HepG2 (cell line): ENCODE measurements around the gene TRDMT1. TPM values are rescaled to one million over a fixed set of nuclear protein-coding genes. Genes with fewer than 3 reads are reported as not detected.

ENCODE experiments used
- ATAC-seq: fragments of 200-7000 bp; cut with Tn5 transposase; 3 replicates; pipeline ENCODE4 v1.9.1; 2020; ENCODE audit warnings: mild to moderate bottlenecking, moderate library complexity
- BruUV-seq: library from RNA; stranded (reverse); fragments of 400-500 nt; replicated peaks from 2 replicates; lab custom pipeline; 2021; lab: Mats Ljungman, UMichigan
- CTCF ChIA-PET: fragments of 300-600 bp; formaldehyde crosslinking; extraction: SDS; loops from one replicate; lab custom pipeline; 2021; ENCODE audit warnings: low total read pairs, inconsistent platforms, low intra/inter-chr PET ratio; lab: Yijun Ruan, JAX
- POLR2A ChIA-PET: fragments of 350-600 bp; sonication (Branson Sonifier 250); formaldehyde crosslinking; loops from one replicate; lab custom pipeline; 2020; ENCODE audit warnings: antibody characterized with exemption, inconsistent platforms; lab: Yijun Ruan, JAX
- DNase-seq: peaks from one replicate; pipeline ENCODE4 v3.0.0-alpha.2; 2015; ENCODE audit warnings: low spot score
- FAIRE-seq: peaks from 3 replicates; lab custom pipeline; 2011; peaks lifted over from hg19 to GRCh38; lab: Jason Lieb, UNC
- H2AFZ ChIP-seq: one replicate; pipeline ENCODE4 v1.6.1; 2011; ENCODE audit warnings: low read length, inconsistent platforms
- H3K27ac ChIP-seq: fragments of 300-600 bp; 3 replicates; pipeline ENCODE4 v1.8.0; 2011; ENCODE audit warnings: mixed run types, mild to moderate bottlenecking, mixed read lengths, low read length, inconsistent platforms; ENCODE audit not compliant: insufficient read depth; ENCODE audit errors: extremely low read length
- H3K27me3 ChIP-seq, 2 experiments: fragments of 200-600 bp in 1 of 2; 2 replicates in 1 of 2; 3 replicates in 1 of 2; pipeline versions ENCODE4 v1.6.0 to v1.8.0; 2011; ENCODE audit warnings: low read length in 2 of 2, mild to moderate bottlenecking in 2 of 2, moderate library complexity in 2 of 2, inconsistent platforms in 1 of 2; ENCODE audit not compliant: insufficient read depth in 2 of 2, control insufficient read depth in 1 of 2
- H3K36me3 ChIP-seq, 2 experiments: fragments of 200-600 bp in 1 of 2; replicated peaks in 1 of 2; 2 replicates in 1 of 2; 3 replicates in 1 of 2; pipeline versions ENCODE4 v1.5.1 to v1.8.0; 2011; ENCODE audit warnings: low read length in 2 of 2, inconsistent platforms in 1 of 2; ENCODE audit not compliant: insufficient read depth in 2 of 2, control insufficient read depth in 1 of 2
- H3K4me1 ChIP-seq: 2 replicates; pipeline ENCODE4 v1.5.1; 2012; ENCODE audit warnings: low read length, inconsistent platforms; ENCODE audit not compliant: insufficient read depth
- H3K4me2 ChIP-seq: 2 replicates; pipeline ENCODE4 v1.6.0; 2011; ENCODE audit warnings: low read depth, low read length, inconsistent platforms
- H3K4me3 ChIP-seq, 3 experiments: fragments of 200-600 bp in 1 of 3; sonication (generic), shearing (Covaris generic) in 1 of 3; replicated peaks in 1 of 3; 2 replicates each; pipeline ENCODE4 v1.5.1; 2011 to 2016; ENCODE audit warnings: low read length in 3 of 3, inconsistent platforms in 2 of 3, low read depth in 2 of 3, mild to moderate bottlenecking in 2 of 3, control low read depth in 1 of 3, mixed read lengths in 1 of 3; ENCODE audit not compliant: insufficient read depth in 1 of 3
- H3K79me2 ChIP-seq: one replicate; pipeline ENCODE4 v1.6.1; 2011; ENCODE audit warnings: low read length, inconsistent platforms; ENCODE audit not compliant: insufficient read depth
- H3K9ac ChIP-seq: 2 replicates; pipeline ENCODE4 v1.6.0; 2011; ENCODE audit warnings: mild to moderate bottlenecking, low read depth, low read length, inconsistent platforms; ENCODE audit not compliant: insufficient read depth
- H3K9me3 ChIP-seq: 2 replicates; pipeline ENCODE4 v1.5.1; 2012; ENCODE audit warnings: mild to moderate bottlenecking, low read length
- H4K20me1 ChIP-seq: 2 replicates; pipeline ENCODE4 v1.6.0; 2011; ENCODE audit warnings: inconsistent platforms, mild to moderate bottlenecking, low read length, moderate library complexity; ENCODE audit not compliant: insufficient read depth
- AKNA ChIP-seq: sonication (generic); formaldehyde crosslinking; IDR thresholded peaks from 2 replicates; pipeline ENCODE4 v1.4.0; 2020; ENCODE audit warnings: missing genetic modification reagents, borderline replicate concordance
- MAFK ChIP-seq, 2 experiments: IDR thresholded peaks in 1 of 2; conservative IDR thresholded peaks in 1 of 2; 2 replicates each; pipeline ENCODE4 v1.6.1; 2011; ENCODE audit warnings: improper control_type of control experiment in 2 of 2, low read length in 2 of 2
- PITX1 ChIP-seq: sonication (generic); formaldehyde crosslinking; IDR thresholded peaks from 2 replicates; pipeline ENCODE4 v1.5.1; 2020; ENCODE audit warnings: mild to moderate bottlenecking, missing genetic modification reagents
- ZBTB33 ChIP-seq: sonication (generic); formaldehyde crosslinking; IDR thresholded peaks from 2 replicates; pipeline ENCODE4 v1.4.0; 2020; ENCODE audit warnings: missing genetic modification reagents
- ZNF136 ChIP-seq: sonication (generic); formaldehyde crosslinking; IDR thresholded peaks from 2 replicates; pipeline ENCODE4 v1.8.1; 2022; ENCODE audit warnings: low read depth, mild to moderate bottlenecking, moderate library complexity, missing genetic modification reagents
- ZNF841 ChIP-seq: sonication (generic); formaldehyde crosslinking; IDR thresholded peaks from 2 replicates; pipeline ENCODE4 v1.8.1; 2023; ENCODE audit warnings: missing genetic modification reagents, borderline replicate concordance
- ZSCAN12 ChIP-seq: sonication (generic); formaldehyde crosslinking; IDR thresholded peaks from 2 replicates; pipeline ENCODE4 v1.9.0; 2021; ENCODE audit warnings: mild to moderate bottlenecking, missing genetic modification reagents
- WGBS: methylation state at CpG from one replicate; pipeline ENCODE4 v1.1.6; 2017; ENCODE audit warnings: low lambda C conversion rate; 5-methylcytosine and 5-hydroxymethylcytosine counted together
- in situ Hi-C: cut with HindIII; loops from 2 replicates; pipeline ENCODE4 v1.10.0; 2017; ENCODE audit warnings: low pct_unique_long_range_greater_than_20kb; ENCODE audit not compliant: extremely low pct_ligation_motif_present
- intact Hi-C: fragments of 100-400 bp; cut with micrococcal nuclease; formaldehyde crosslinking; loops from one replicate; pipeline ENCODE4 v1.10.0; 2022; ENCODE audit not compliant: unreplicated experiment
- polyA plus RNA-seq, 8 experiments: library from polyadenylated mRNA; depleted of rRNA in 3 of 8; stranded (reverse) in 7 of 8; unstranded in 1 of 8; fragments of >200 nt; fragmentation: Illumina TruSeq in 4 of 8; extraction: Trizol in 4 of 8; gene quantifications; 2 replicates each; pipeline versions ENCODE4 v1.2.1 to v1.2.3, GENCODE V29; 2011 to 2016; ENCODE audit warnings: low read depth in 4 of 8, missing spikeins in 1 of 8, mixed read lengths in 1 of 8; ENCODE audit not compliant: insufficient read depth in 1 of 8
- total RNA-seq, 5 experiments: library from RNA; depleted of rRNA; stranded (reverse); fragments of >200 nt; fragmentation: Illumina TruSeq; extraction: Trizol; gene quantifications; 2 replicates each; pipeline ENCODE4 v1.2.3, GENCODE V29; 2016; ENCODE audit warnings: low read depth in 1 of 5

TRDMT1 gene
- total and polyA plus RNA-seq, 2 of the 13 experiments (the other 11 are each of a cell fraction or from before 2014, with no cell fraction given): 2.0 to 3.0 TPM

GRCh38 chr10:17176091-17176490 is 25.4 kb downstream of the TRDMT1 start:
- in situ Hi-C loops (no loop called here), intact Hi-C loops (no loop called here)
- TF ChIP-seq MAFK (conservative IDR thresholded peaks at IDR 0.05 in 1 of 2, IDR thresholded peaks at IDR 0.05 in 1 of 2; ENCODE audit: low read length in 2 of 2): peak in 1 of 2 experiments; percentile 22; a peak in 1 of 4 replicates
- no peak for TF ChIP-seq ZBTB33 (CRISPR knock-in tag)
- TF ChIP-seq PITX1 (CRISPR knock-in tag): no peak
- no peak for FAIRE-seq
- no peak overlapping the region for H2AFZ ChIP-seq
- no peaks in the 10 kb centered on the region for H3K79me2 ChIP-seq
- no TSS peak for BruUV-seq
- no peaks in the 10 kb centered on the region for H3K9me3 ChIP-seq
- no peak overlapping the region for H3K27ac ChIP-seq
- no peak overlapping the region for H3K4me2 ChIP-seq
- no peak for DNase-seq
- no peaks in the 10 kb centered on the region for H3K4me1 ChIP-seq
- CTCF ChIA-PET: no interaction called here
- H3K36me3 ChIP-seq: no peaks in the 10 kb centered on the region
- no peaks in the 10 kb centered on the region; a peak in 1 of 5 replicates for H3K27me3 ChIP-seq
- no peaks in the 10 kb centered on the region; the same call in 1 of the 2 replicates for H4K20me1 ChIP-seq
- POLR2A ChIA-PET: no interaction called here
- ATAC-seq: no peak
- H3K9ac ChIP-seq: no peak overlapping the region
- no peak overlapping the region for H3K4me3 ChIP-seq

- TF ChIP-seq ZNF136 (no peak), ZNF841 (no peak), ZSCAN12 (CRISPR knock-in tag) (no peak), AKNA (CRISPR knock-in tag) (no peak)
- TF ChIP-seq, all 625 proteins: peak for 0
- Histone ChIP-seq H3K4me3 (no peak overlapping the region), H3K36me3 (no peaks in the 10 kb centered on the region), H3K4me2 (no peak overlapping the region), H3K9me3 (no peaks in the 10 kb centered on the region), H2AFZ (no peak overlapping the region), H3K27me3 (no peaks in the 10 kb centered on the region; a peak in 1 of 5 replicates), H3K9ac (no peak overlapping the region), H3K79me2 (no peaks in the 10 kb centered on the region), H4K20me1 (no peaks in the 10 kb centered on the region; the same call in 1 of the 2 replicates), H3K27ac (no peak overlapping the region), H3K4me1 (no peaks in the 10 kb centered on the region)
- no peak for ATAC-seq
- BruUV-seq: no TSS peak
- intact Hi-C loops (no loop called here), in situ Hi-C loops (no loop called here)
- no peak for DNase-seq
- FAIRE-seq: no peak
- 60% methylated on average over 4 of the region's 4 CpGs for WGBS
- ChIA-PET POLR2A (no interaction called here), CTCF (no interaction called here)
These were observed 25.9 kb downstream of the TRDMT1 start for GRCh38 chr10:17175551-17175950.
